GM12878 (cell line): Measurements from ENCODE around the gene CLDN24. TPM values are rescaled to one million over a fixed set of nuclear protein-coding genes. Genes with fewer than 3 reads are reported as not detected.

Experiments
- ATAC-seq: fragments of 200-7000 bp; cut with Tn5 transposase; 3 replicates; pipeline ENCODE4 v1.9.1; 2020; ENCODE audit warnings: mild to moderate bottlenecking, moderate library complexity
- BruUV-seq: library from RNA; stranded (reverse); fragments of 400-500 nt; replicated peaks from 2 replicates; lab custom pipeline; 2021; lab: Mats Ljungman, UMichigan
- CTCF ChIA-PET: fragments of 300-600 bp; sonication (Branson Sonifier 250); formaldehyde crosslinking; extraction: SDS; loops from one replicate; lab custom pipeline; 2021; ENCODE audit warnings: inconsistent platforms; lab: Yijun Ruan, JAX
- POLR2A ChIA-PET: fragments of 350-600 bp; formaldehyde crosslinking; extraction: SDS; loops from one replicate; lab custom pipeline; 2021; ENCODE audit warnings: inconsistent platforms; lab: Charles Lee
- RAD21 ChIA-PET: fragments of 300-600 bp; sonication (Branson Sonifier 250); formaldehyde crosslinking; loops from one replicate; lab custom pipeline; 2023; ENCODE audit warnings: antibody characterized with exemption; ENCODE audit not compliant: unreplicated experiment; lab: Charles Lee
- SMC1A ChIA-PET: fragments of 300-600 bp; sonication (Branson Sonifier 250); formaldehyde crosslinking; loops from one replicate; lab custom pipeline; 2023; ENCODE audit not compliant: unreplicated experiment, uncharacterized antibody; lab: Charles Lee
- DNase-seq: peaks from one replicate; pipeline ENCODE4 v3.0.0-alpha.2; 2011; ENCODE audit warnings: low read depth, low spot score
- FAIRE-seq: peaks from 3 replicates; lab custom pipeline; 2011; peaks lifted over from hg19 to GRCh38; lab: Jason Lieb, UNC
- H2AFZ ChIP-seq: 2 replicates; pipeline ENCODE4 v1.6.0; 2011; ENCODE audit warnings: low read depth, low read length, control low read depth; ENCODE audit not compliant: control insufficient read depth
- H3K27ac ChIP-seq: 2 replicates; pipeline ENCODE4 v1.5.1; 2011; ENCODE audit warnings: control low read depth; ENCODE audit not compliant: control insufficient read depth, insufficient read depth
- H3K27me3 ChIP-seq, 2 experiments: replicated peaks in 1 of 2; 2 replicates each; pipeline versions ENCODE4 v1.6.0 to v1.6.1; 2011; ENCODE audit warnings: low read length in 1 of 2; ENCODE audit not compliant: control insufficient read depth in 2 of 2, insufficient read depth in 2 of 2
- H3K36me3 ChIP-seq, 2 experiments: 2 replicates each; pipeline ENCODE4 v1.5.1; 2011; ENCODE audit warnings: low read length in 1 of 2; ENCODE audit not compliant: control insufficient read depth in 2 of 2, insufficient read depth in 2 of 2
- H3K4me1 ChIP-seq: 2 replicates; pipeline ENCODE4 v1.6.1; 2011; ENCODE audit warnings: mild to moderate bottlenecking, low read length, moderate library complexity, mixed read lengths; ENCODE audit not compliant: control insufficient read depth, insufficient read depth
- H3K4me2 ChIP-seq: 2 replicates; pipeline ENCODE4 v1.6.0; 2011; ENCODE audit warnings: control low read depth; ENCODE audit not compliant: control insufficient read depth, insufficient read depth
- H3K4me3 ChIP-seq: fragments of 200-600 bp; sonication (generic); 2 replicates; pipeline ENCODE4 v1.5.1; 2016
- H3K79me2 ChIP-seq: 2 replicates; pipeline ENCODE4 v1.6.0; 2011; ENCODE audit warnings: low read length; ENCODE audit not compliant: control insufficient read depth, insufficient read depth
- H3K9ac ChIP-seq: 2 replicates; pipeline ENCODE4 v1.8.0; 2011; ENCODE audit warnings: low read length, control low read depth, mixed read lengths; ENCODE audit not compliant: control insufficient read depth, insufficient read depth
- H3K9me3 ChIP-seq: replicated peaks from 3 replicates; pipeline ENCODE4 v1.5.1; 2011; ENCODE audit warnings: mild to moderate bottlenecking, low read length; ENCODE audit not compliant: control insufficient read depth, insufficient read depth
- H4K20me1 ChIP-seq: 2 replicates; pipeline ENCODE4 v1.6.0; 2011; ENCODE audit not compliant: control insufficient read depth, insufficient read depth
- BRCA1 ChIP-seq: IDR thresholded peaks from 2 replicates; pipeline ENCODE4 v1.6.1; 2011; ENCODE audit warnings: low read depth, low read length, improper control_type of control experiment
- E2F8 ChIP-seq: fragments of 450-650 bp; IDR thresholded peaks from 2 replicates; pipeline ENCODE4 v1.6.1; 2018; ENCODE audit warnings: mild to moderate bottlenecking, low read depth, moderate library complexity; ENCODE audit not compliant: partially characterized antibody
- PML ChIP-seq: IDR thresholded peaks from 2 replicates; pipeline ENCODE4 v1.6.1; 2012; ENCODE audit warnings: low read length, inconsistent platforms
- RELB ChIP-seq: fragments of 450-650 bp; IDR thresholded peaks from 2 replicates; pipeline ENCODE4 v1.6.1; 2017; ENCODE audit warnings: low read depth, mild to moderate bottlenecking, moderate library complexity
- STAT3 ChIP-seq: IDR thresholded peaks from 2 replicates; pipeline ENCODE4 v1.6.1; 2011; ENCODE audit warnings: low read depth, low read length, improper control_type of control experiment
- WGBS: methylation state at CpG from one replicate; pipeline ENCODE4 v1.1.6; 2016; ENCODE audit warnings: low lambda C conversion rate; ENCODE audit not compliant: insufficient replicate concordance, insufficient coverage; ENCODE audit errors: missing lambda C conversion rate; 5-methylcytosine and 5-hydroxymethylcytosine counted together
- in situ Hi-C: fragments of 300-500 bp; cut with MboI; formaldehyde crosslinking; loops from 9 replicates; pipeline ENCODE4 v1.14.3; 2018; ENCODE audit warnings: mixed read lengths
- intact Hi-C: fragments of 100-400 bp; cut with micrococcal nuclease; formaldehyde crosslinking; loops from one replicate; pipeline ENCODE4 v1.14.2; 2022; ENCODE audit not compliant: unreplicated experiment
- polyA plus RNA-seq, 11 experiments: library from polyadenylated mRNA; depleted of rRNA in 4 of 11; unstranded in 6 of 11; stranded (reverse) in 5 of 11; fragments of >200 nt; fragmentation: Nextera tagmentation in 4 of 11; fragmentation: Illumina TruSeq in 1 of 11; extraction: Ambion mirVana in 4 of 11; extraction: Trizol in 1 of 11; gene quantifications; 1 replicate in 1 of 11; 2 replicates in 10 of 11; pipeline versions ENCODE4 v1.2.1 to v1.2.3, GENCODE V29; 2011 to 2016; ENCODE audit warnings: inconsistent platforms in 2 of 11, missing spikeins in 2 of 11, low read depth in 1 of 11
- total RNA-seq, 4 experiments: library from RNA; depleted of rRNA in 3 of 4; stranded (reverse); fragments of >200 nt in 3 of 4; fragmentation: Illumina TruSeq in 1 of 4; extraction: Trizol in 1 of 4; gene quantifications; 2 replicates each; pipeline versions ENCODE4 v1.2.1 to v1.2.3, GENCODE V29; 2013 to 2021

The CLDN24 gene
- total and polyA plus RNA-seq, 10 of the 15 experiments (the other 5 are each of a cell fraction or from before 2014, with no cell fraction given): not detected

DNA sequence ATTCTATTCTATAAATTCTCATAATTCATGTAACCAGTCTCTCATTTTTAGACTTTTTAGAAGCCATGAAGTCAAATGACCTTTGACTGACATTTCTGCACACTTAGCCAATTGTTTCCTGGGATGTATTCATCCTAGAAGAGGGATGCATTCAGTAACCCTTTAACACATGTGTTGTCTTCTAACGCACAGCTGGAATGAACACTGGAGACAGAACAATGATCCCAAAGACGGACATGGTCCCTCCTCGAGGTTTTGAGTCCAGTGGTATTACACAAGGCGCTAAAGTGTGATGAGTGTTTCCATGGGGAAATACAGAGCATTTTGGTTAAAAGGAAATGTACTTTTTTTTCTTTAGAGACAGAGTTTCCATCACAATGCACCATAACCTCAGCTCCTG, 39.8 kb upstream of the CLDN24 start:
- no peak for DNase-seq
- no peak for FAIRE-seq
- no peaks in the 10 kb centered on the region for H3K27me3 ChIP-seq
- no peak overlapping the region for H3K4me3 ChIP-seq
- no peak overlapping the region for H3K4me2 ChIP-seq
- RAD21 ChIA-PET: no interaction called here
- no peak for ATAC-seq
- POLR2A ChIA-PET: no interaction called here
- H3K4me1 ChIP-seq: no peaks in the 10 kb centered on the region
- BruUV-seq: no TSS peak
- no peak overlapping the region for H2AFZ ChIP-seq
- in situ Hi-C loops (no loop called here), intact Hi-C loops (no loop called here)
- WGBS: 33% methylated on average over 4 of the region's 4 CpGs
- no peaks in the 10 kb centered on the region for H3K9me3 ChIP-seq
- no peak for TF ChIP-seq STAT3
- TF ChIP-seq RELB: no peak
- TF ChIP-seq BRCA1: no peak
- no peak for TF ChIP-seq E2F8
- TF ChIP-seq PML: no peak
- H3K27ac ChIP-seq: no peak overlapping the region
- H3K36me3 ChIP-seq: no peaks in the 10 kb centered on the region
- no peaks in the 10 kb centered on the region for H3K79me2 ChIP-seq
- H4K20me1 ChIP-seq: no peaks in the 10 kb centered on the region
- CTCF ChIA-PET: interaction anchor here (1.4 kb wide), 1 partner anchor 8 kb away, joined by 3 read pairs; no protein-coding TSS in a partner anchor
- no peak overlapping the region for H3K9ac ChIP-seq
- SMC1A ChIA-PET: no interaction called here
